Fibroblast of lung (primary cell): ENCODE results near the gene MICAL2. TPM values are rescaled to one million over a fixed set of nuclear protein-coding genes. Genes with fewer than 3 reads are reported as not detected.

Experiments
- DNase-seq, 2 donors: peaks; one replicate each; pipeline versions ENCODE4 v3.0.0 to v3.0.0-alpha.2; 2010; ENCODE audit warnings: low read depth in 2 of 2
- H2AFZ ChIP-seq: 2 replicates; pipeline ENCODE4 v1.5.1; 2012; ENCODE audit warnings: low read length, control low read depth, inconsistent platforms
- H3K27ac ChIP-seq: 2 replicates; pipeline ENCODE4 v1.5.1; 2011; ENCODE audit warnings: low read length, control low read depth; ENCODE audit not compliant: insufficient read depth
- H3K27me3 ChIP-seq: 2 replicates; pipeline ENCODE4 v1.5.1; 2011; ENCODE audit warnings: mild to moderate bottlenecking, low read length; ENCODE audit not compliant: control insufficient read depth, insufficient read depth
- H3K36me3 ChIP-seq: 2 replicates; pipeline ENCODE4 v1.5.1; 2011; ENCODE audit warnings: low read length; ENCODE audit not compliant: control insufficient read depth, insufficient read depth
- H3K4me1 ChIP-seq: 2 replicates; pipeline ENCODE4 v1.5.1; 2011; ENCODE audit warnings: low read length; ENCODE audit not compliant: control insufficient read depth, insufficient read depth; ENCODE audit errors: extremely low read depth
- H3K4me2 ChIP-seq: 2 replicates; pipeline ENCODE4 v1.5.1; 2011; ENCODE audit warnings: low read length, control low read depth; ENCODE audit not compliant: insufficient read depth; ENCODE audit errors: extremely low read depth
- H3K4me3 ChIP-seq, 4 experiments: fragments of 200-600 bp in 1 of 4; sonication (generic) in 1 of 4; replicated peaks in 1 of 4; 2 replicates each; pipeline ENCODE4 v1.5.1; 2011 to 2016; ENCODE audit warnings: low read length in 4 of 4, low read depth in 3 of 4, mild to moderate bottlenecking in 3 of 4, control low read depth in 2 of 4, inconsistent platforms in 1 of 4, mixed read lengths in 1 of 4; ENCODE audit not compliant: insufficient read depth in 1 of 4; ENCODE audit errors: control extremely low read depth in 1 of 4
- H3K79me2 ChIP-seq: 2 replicates; pipeline ENCODE4 v1.5.1; 2012; ENCODE audit warnings: mild to moderate bottlenecking, low read length, inconsistent platforms; ENCODE audit not compliant: control insufficient read depth, insufficient read depth
- H3K9ac ChIP-seq: 2 replicates; pipeline ENCODE4 v1.5.1; 2011; ENCODE audit warnings: mild to moderate bottlenecking, low read length, control low read depth; ENCODE audit not compliant: insufficient read depth
- H3K9me3 ChIP-seq: 2 replicates; pipeline ENCODE4 v1.5.1; 2012; ENCODE audit warnings: low read depth, low read length; ENCODE audit not compliant: control insufficient read depth, insufficient read depth
- H4K20me1 ChIP-seq: 2 replicates; pipeline ENCODE4 v1.5.1; 2011; ENCODE audit warnings: low read length; ENCODE audit not compliant: control insufficient read depth, insufficient read depth; ENCODE audit errors: extremely low read depth
- CTCF ChIP-seq, 2 donors: IDR thresholded peaks in 1 of 2; conservative IDR thresholded peaks in 1 of 2; 1 replicate in 1 of 2; 2 replicates in 1 of 2; pipeline ENCODE4 v1.5.1; 2011 to 2012; ENCODE audit warnings: low read length in 2 of 2, control low read depth in 1 of 2, inconsistent platforms in 1 of 2, low read depth in 1 of 2, mild to moderate bottlenecking in 1 of 2
- EZH2 ChIP-seq: IDR thresholded peaks from 2 replicates; pipeline ENCODE4 v1.5.1; 2012; ENCODE audit warnings: low read length, control low read depth, mild to moderate bottlenecking; ENCODE audit errors: missing control alignments
- polyA plus RNA-seq, 2 donors: library from polyadenylated mRNA; depleted of rRNA in 1 of 2; stranded (reverse) in 1 of 2; unstranded in 1 of 2; fragments of >200 nt; gene quantifications; 2 replicates each; pipeline ENCODE4 v1.2.1, GENCODE V29; 2011 to 2012; ENCODE audit warnings: missing spikeins in 1 of 2
- total RNA-seq: library from RNA; depleted of rRNA; stranded (reverse); fragments of >200 nt; gene quantifications from 2 replicates; pipeline ENCODE4 v1.2.1, GENCODE V29; 2014

MICAL2 gene
- total and polyA plus RNA-seq, 2 donors (not counting 1 experiment from before 2014, with no cell fraction given), result 78.5 to 275 TPM

- H3K9me3 ChIP-seq, result no peaks in the 10 kb centered on the region
- no peak overlapping the region for H3K4me3 ChIP-seq
- no peak for TF ChIP-seq EZH2
- no peak for TF ChIP-seq CTCF (conservative IDR thresholded peaks at IDR 0.05 in 1 of 2, IDR thresholded peaks at IDR 0.05 in 1 of 2; ENCODE audit: low read depth in 1 of 2, low read length in 2 of 2)
- H3K9ac ChIP-seq, result no peak overlapping the region
- no peak overlapping the region for H2AFZ ChIP-seq
- H3K4me1 ChIP-seq, result peaks cover 4% of the 10 kb centered on the region
- H4K20me1 ChIP-seq, result no peaks in the 10 kb centered on the region
- no peaks in the 10 kb centered on the region for H3K27me3 ChIP-seq
- no peak overlapping the region for H3K4me2 ChIP-seq
- H3K36me3 ChIP-seq, result peaks cover 26% of the 10 kb centered on the region
- H3K79me2 ChIP-seq, result no peaks in the 10 kb centered on the region
- DNase-seq, result no peak
- H3K27ac ChIP-seq, result no peak overlapping the region
Observed at GRCh38 chr11:12229450-12230229, 119.2 kb downstream of the MICAL2 start.

GRCh38 chr11:12232160-12232559 is 121.8 kb downstream of the MICAL2 start:
- Histone ChIP-seq H3K4me2 (no peak overlapping the region), H3K36me3 (peaks cover 14% of the 10 kb centered on the region), H3K27ac (peak overlapping the region; percentile 31), H3K27me3 (no peaks in the 10 kb centered on the region), H3K4me3 (no peak overlapping the region), H2AFZ (no peak overlapping the region), H4K20me1 (no peaks in the 10 kb centered on the region), H3K9ac (no peak overlapping the region), H3K9me3 (no peaks in the 10 kb centered on the region), H3K79me2 (no peaks in the 10 kb centered on the region), H3K4me1 (peaks cover 4% of the 10 kb centered on the region)
- TF ChIP-seq EZH2 (no peak), CTCF (conservative IDR thresholded peaks at IDR 0.05 in 1 of 2, IDR thresholded peaks at IDR 0.05 in 1 of 2; ENCODE audit: low read depth in 1 of 2, low read length in 2 of 2) (no peak)
- DNase-seq, result peak in 1 of 2 donors; percentile 66

GRCh38 chr11:12232817-12233601 is 122.6 kb downstream of the MICAL2 start:
- Histone ChIP-seq H3K4me3 (no peak overlapping the region), H3K4me1 (peaks cover 4% of the 10 kb centered on the region), H3K9me3 (no peaks in the 10 kb centered on the region), H3K36me3 (peaks cover 12% of the 10 kb centered on the region), H3K27ac (peak overlapping the region; percentile 46), H3K4me2 (no peak overlapping the region), H3K79me2 (no peaks in the 10 kb centered on the region), H3K27me3 (no peaks in the 10 kb centered on the region), H3K9ac (no peak overlapping the region), H4K20me1 (no peaks in the 10 kb centered on the region), H2AFZ (no peak overlapping the region)
- TF ChIP-seq CTCF (conservative IDR thresholded peaks at IDR 0.05 in 1 of 2, IDR thresholded peaks at IDR 0.05 in 1 of 2; ENCODE audit: low read depth in 1 of 2, low read length in 2 of 2) (no peak), EZH2 (no peak)
- peak; percentile 71 to 99 for DNase-seq
